OCI-LY3 (cell line): Measurements from ENCODE around the gene SCYL2.
"Not testable (repeated sequence)": the region's sequence is repeated elsewhere in the genome, so short reads cannot be mapped to it uniquely, and the experiment has no call there.

Experiments
- H2AFZ ChIP-seq: fragments of 200-600, 300-600 bp; shearing (Covaris generic); 2 replicates; pipeline ENCODE4 v1.6.0; 2014; ENCODE audit warnings: antibody characterized with exemption, low read depth, low read length
- H3K27ac ChIP-seq: fragments of 200-600, 300-600 bp; sonication (generic); 2 replicates; pipeline ENCODE4 v1.5.1; 2014; ENCODE audit warnings: mild to moderate bottlenecking, low read length, moderate library complexity, mixed read lengths
- H3K27me3 ChIP-seq: fragments of 200-600, 300-600 bp; sonication (generic); 2 replicates; pipeline ENCODE4 v1.6.1; 2014; ENCODE audit warnings: low read depth, low read length, mixed read lengths
- H3K36me3 ChIP-seq: fragments of 200-600, 300-600 bp; sonication (generic); replicated peaks from 2 replicates; pipeline ENCODE3; 2014; ENCODE audit warnings: low read depth, low read length, mixed read lengths
- H3K4me1 ChIP-seq: fragments of 300-600, 200-600 bp; sonication (generic); 2 replicates; pipeline ENCODE4 v1.6.1; 2014; ENCODE audit warnings: low read length, mixed read lengths
- H3K4me2 ChIP-seq: fragments of 200-600, 300-600 bp; sonication (generic); 2 replicates; pipeline ENCODE4 v1.6.1; 2014; ENCODE audit warnings: low read length, mixed read lengths
- H3K4me3 ChIP-seq: fragments of 300-600, 200-600 bp; sonication (generic); 2 replicates; pipeline ENCODE4 v1.5.1; 2014; ENCODE audit warnings: antibody characterized with exemption, mild to moderate bottlenecking, low read length, moderate library complexity
- H3K79me2 ChIP-seq: fragments of 300-600, 200-600 bp; shearing (Covaris generic); 2 replicates; pipeline ENCODE4 v1.6.1; 2014; ENCODE audit warnings: mild to moderate bottlenecking, low read length, mixed read lengths
- H3K9ac ChIP-seq: fragments of 300-600, 200-600 bp; shearing (Covaris generic); 2 replicates; pipeline ENCODE4 v1.6.0; 2014; ENCODE audit warnings: mild to moderate bottlenecking, low read length, moderate library complexity
- H3K9me3 ChIP-seq: fragments of 200-600, 300-600 bp; shearing (Covaris generic); 2 replicates; pipeline ENCODE4 v1.6.1; 2014; ENCODE audit warnings: low read length, mixed read lengths; ENCODE audit not compliant: insufficient read depth
- H4K20me1 ChIP-seq: fragments of 200-600, 300-600 bp; sonication (generic); 2 replicates; pipeline ENCODE4 v1.6.1; 2016; ENCODE audit warnings: low read length, mixed read lengths; ENCODE audit not compliant: insufficient read depth
- CTCF ChIP-seq: fragments of 200-600, 300-600 bp; sonication (generic); IDR thresholded peaks from 2 replicates; pipeline ENCODE4 v1.5.1; 2014; ENCODE audit warnings: antibody characterized with exemption, low read length, low read depth
- EZH2phosphoT487 ChIP-seq: fragments of 200-600 bp; shearing (Covaris generic); IDR thresholded peaks from 2 replicates; pipeline ENCODE4 v1.6.1; 2018; ENCODE audit warnings: antibody characterized with exemption, mixed run types, low read depth

SCYL2 gene

GRCh38 chr12:100279159-100279558 is 12.2 kb downstream of the SCYL2 start:
- Histone ChIP-seq H3K9ac (no peak overlapping the region), H3K79me2 (peaks cover 65% of the 10 kb centered on the region), H3K4me1 (no peaks in the 10 kb centered on the region), H3K9me3 (no peaks in the 10 kb centered on the region), H3K27ac (no peak overlapping the region), H4K20me1 (peaks cover 8% of the 10 kb centered on the region; the same call in 1 of the 2 replicates), H3K4me2 (no peak overlapping the region), H3K36me3 (peaks cover 7% of the 10 kb centered on the region), H3K27me3 (no peaks in the 10 kb centered on the region), H2AFZ (no peak overlapping the region), H3K4me3 (no peak overlapping the region)
- no peak for TF ChIP-seq CTCF
- no peak for TF ChIP-seq EZH2phosphoT487

- no peak overlapping the region for H3K4me3 ChIP-seq
- TF ChIP-seq CTCF (no peak), EZH2phosphoT487 (no peak)
- H3K79me2 ChIP-seq: peaks cover 59% of the 10 kb centered on the region
- H3K36me3 ChIP-seq: peaks cover 7% of the 10 kb centered on the region
- no peak overlapping the region for H3K27ac ChIP-seq
- H4K20me1 ChIP-seq: peaks cover 8% of the 10 kb centered on the region; the same call in 1 of the 2 replicates
- H3K9ac ChIP-seq: no peak overlapping the region
- no peaks in the 10 kb centered on the region for H3K4me1 ChIP-seq
- no peak overlapping the region for H2AFZ ChIP-seq
- no peak overlapping the region for H3K4me2 ChIP-seq
- no peaks in the 10 kb centered on the region for H3K27me3 ChIP-seq
- H3K9me3 ChIP-seq: no peaks in the 10 kb centered on the region
These were observed 12.7 kb downstream of the SCYL2 start for GRCh38 chr12:100279607-100280244.

- peaks cover 24% of the 10 kb centered on the region for H3K79me2 ChIP-seq
- H3K27ac ChIP-seq, H2AFZ ChIP-seq, H3K4me1 ChIP-seq, H3K27me3 ChIP-seq, H3K4me2 ChIP-seq, H4K20me1 ChIP-seq, H3K4me3 ChIP-seq, H3K36me3 ChIP-seq, H3K9ac ChIP-seq, H3K9me3 ChIP-seq: not testable (repeated sequence)
These were observed 17.6 kb downstream of the SCYL2 start for GRCh38 chr12:100284556-100284955.

- no peaks in the 10 kb centered on the region for H3K4me1 ChIP-seq
- no peak overlapping the region for H3K9ac ChIP-seq
- H3K9me3 ChIP-seq: no peaks in the 10 kb centered on the region
- TF ChIP-seq CTCF (no peak), EZH2phosphoT487 (no peak)
- H3K27me3 ChIP-seq: no peaks in the 10 kb centered on the region
- H3K4me2 ChIP-seq: no peak overlapping the region
- no peak overlapping the region for H2AFZ ChIP-seq
- no peak overlapping the region for H3K27ac ChIP-seq
- no peaks in the 10 kb centered on the region for H4K20me1 ChIP-seq
- peaks cover 10% of the 10 kb centered on the region for H3K36me3 ChIP-seq
- H3K4me3 ChIP-seq: no peak overlapping the region
- no peaks in the 10 kb centered on the region for H3K79me2 ChIP-seq
These were observed 22.1 kb downstream of the SCYL2 start for GRCh38 chr12:100289038-100289437.
